DMS 273 treated with DMSO at 0.1 percent for 48 hours (cell line): ENCODE data around the gene MYO6.
"Not testable (repeated sequence)": the region's sequence is repeated elsewhere in the genome, so short reads cannot be mapped to it uniquely, and the experiment has no call there.

Experiments
- DNase-seq: peaks from one replicate; lab custom pipeline; 2025; lab: John Stamatoyannopoulos, UW

The MYO6 gene

DNA sequence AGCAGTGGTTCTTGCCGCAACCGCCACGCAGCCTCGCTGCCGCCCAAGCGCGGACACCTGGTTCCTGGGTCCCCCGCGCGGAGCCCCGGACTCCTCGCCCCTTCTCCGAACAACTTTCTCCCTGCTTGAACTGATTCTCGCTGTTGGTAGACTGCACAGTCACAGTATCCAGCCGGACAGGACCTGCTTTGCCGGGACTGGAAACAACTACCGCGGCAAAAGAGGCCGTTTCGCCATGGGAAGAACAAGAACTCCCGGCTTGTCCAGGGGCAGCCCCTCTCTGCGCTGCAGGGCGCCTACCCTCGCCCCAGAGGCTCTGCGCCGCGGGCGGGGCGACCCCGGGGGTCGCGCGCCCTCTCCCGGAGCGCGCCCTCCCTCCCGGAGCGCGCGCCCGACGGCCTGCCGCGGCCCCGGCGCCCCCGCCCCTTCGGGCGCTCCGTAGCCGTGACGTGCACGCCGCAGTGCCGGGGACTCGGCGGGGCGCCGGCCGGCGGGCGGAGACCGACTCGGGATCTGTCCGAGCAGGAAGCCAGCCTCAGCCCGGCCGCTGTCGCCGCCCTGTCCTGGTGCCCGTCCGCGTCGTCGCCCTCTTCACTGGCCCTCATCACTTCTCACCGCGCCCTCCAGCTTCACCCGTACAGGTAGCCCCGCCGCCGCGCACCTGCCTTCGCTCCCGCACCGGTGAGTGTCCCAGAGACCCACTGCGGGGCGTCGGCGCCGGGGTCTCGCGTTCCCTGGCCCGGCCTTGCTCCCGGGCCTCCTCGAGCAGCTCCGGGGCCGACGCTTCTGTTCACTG is at the start of gene MYO6:
TSS of gene MYO6 (plus strand) at position 497 of the 796 bp plus-strand sequence. CDS start 68,309 bp downstream, outside the sequence.
- no peak for DNase-seq

- not testable (repeated sequence) for DNase-seq
These were observed 40.7 kb upstream of the MYO6 start for GRCh38 chr6:75708334-75708733.

- no peak for DNase-seq
These were observed 37.9 kb upstream of the MYO6 start for GRCh38 chr6:75711173-75711572.

GRCh38 chr6:75719133-75719532 is 29.9 kb upstream of the MYO6 start:
- no peak for DNase-seq

DNA sequence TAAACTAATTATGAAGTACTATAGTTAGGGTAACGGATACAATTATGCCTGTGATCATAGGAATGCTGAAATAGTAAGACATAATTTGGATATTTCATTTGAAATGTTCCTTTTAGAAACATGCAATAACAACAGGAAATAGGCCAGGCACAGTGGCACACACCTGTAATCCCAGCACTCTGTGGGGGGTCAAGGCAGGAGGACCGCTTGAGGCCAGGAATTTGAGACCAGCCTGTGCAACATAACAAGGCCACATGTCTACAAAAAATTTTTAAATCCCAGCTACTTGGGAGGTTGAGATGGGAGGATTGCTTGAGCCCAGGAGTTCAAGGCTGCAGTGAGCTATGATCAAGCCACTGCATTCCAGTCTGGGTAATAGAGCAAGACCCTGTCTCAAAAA is 25.7 kb upstream of the MYO6 start:
- DNase-seq = no peak

DNA sequence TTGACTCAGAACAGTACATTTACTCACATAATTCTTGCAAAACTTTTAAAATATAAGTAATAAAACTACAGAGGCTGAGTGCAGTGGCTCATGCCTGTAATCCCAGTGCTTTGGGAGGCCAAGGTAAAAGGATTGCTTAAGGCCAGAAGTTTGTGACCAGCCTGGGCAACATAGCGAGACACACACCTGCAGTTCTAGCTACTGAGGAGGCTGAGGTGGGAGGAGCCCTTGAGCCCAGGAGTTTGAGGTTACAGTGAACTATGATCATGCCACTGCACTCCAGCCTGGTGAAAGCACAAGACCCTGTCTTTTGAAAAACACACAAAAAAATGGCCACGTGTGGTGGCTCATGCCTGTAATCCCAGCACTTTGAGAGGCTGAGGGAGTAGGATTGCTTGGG is 21.8 kb upstream of the MYO6 start:
- DNase-seq = no peak

- DNase-seq = not testable (repeated sequence)
These were observed 18.0 kb upstream of the MYO6 start for GRCh38 chr6:75731029-75731428.

GRCh38 chr6:75735491-75736186 is 13.4 kb upstream of the MYO6 start:
- no peak for DNase-seq

DNA sequence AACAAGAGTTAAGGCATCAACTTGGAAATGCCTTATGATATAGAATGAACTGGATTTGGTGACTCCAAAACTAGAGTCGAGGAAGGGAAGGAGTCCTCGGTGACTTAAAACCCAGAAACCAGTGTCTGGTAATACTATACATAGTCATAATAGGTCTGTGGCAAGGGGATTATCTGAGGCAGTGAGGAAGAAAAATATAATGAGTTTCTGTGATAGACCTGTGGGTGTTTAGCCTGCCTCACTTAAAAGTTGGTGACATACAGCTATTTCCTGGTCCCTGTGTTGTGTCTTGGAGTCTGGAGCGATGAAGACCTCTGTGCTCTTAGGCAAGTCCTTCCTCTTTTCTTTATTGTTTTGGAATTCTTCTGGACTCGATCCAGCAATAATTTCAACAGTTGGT is 5.1 kb upstream of the MYO6 start:
- no peak for DNase-seq

- DNase-seq = no peak
These were observed 3.6 kb upstream of the MYO6 start for GRCh38 chr6:75745404-75745803.

GRCh38 chr6:75746221-75746620 is 2.8 kb upstream of the MYO6 start:
- DNase-seq = no peak

- no peak for DNase-seq
These were observed 1.7 kb upstream of the MYO6 start for GRCh38 chr6:75747152-75747992.

- no peak for DNase-seq
These were observed 866 bp upstream of the MYO6 start for GRCh38 chr6:75748003-75748742.

DNA sequence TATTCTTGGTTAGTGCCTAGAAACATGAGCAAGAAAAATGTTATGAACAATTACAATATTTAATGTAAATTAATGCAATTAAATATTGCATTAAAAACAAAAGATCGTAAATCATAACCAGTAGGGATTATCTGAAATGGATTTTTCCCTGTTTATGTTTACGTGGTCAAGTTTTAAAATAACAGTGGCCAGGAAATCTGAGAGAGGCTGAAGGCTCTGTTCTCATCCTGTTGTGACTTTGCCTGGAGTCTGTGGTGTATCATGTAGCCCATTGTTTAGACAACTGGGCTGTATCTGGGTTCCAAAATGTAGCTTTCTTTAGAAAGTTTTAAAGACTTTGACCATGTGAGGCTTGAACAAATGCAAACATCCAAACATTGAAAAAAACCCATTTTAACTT is 2.4 kb downstream of the MYO6 start:
- DNase-seq = no peak

GRCh38 chr6:75752365-75752764 is 3.3 kb downstream of the MYO6 start:
- DNase-seq = no peak

GRCh38 chr6:75755704-75756103 is 6.7 kb downstream of the MYO6 start:
- DNase-seq = no peak

GRCh38 chr6:75757295-75757694 is 8.3 kb downstream of the MYO6 start:
- no peak for DNase-seq

- no peak for DNase-seq
These were observed 9.0 kb downstream of the MYO6 start for GRCh38 chr6:75758061-75758460.

DNA sequence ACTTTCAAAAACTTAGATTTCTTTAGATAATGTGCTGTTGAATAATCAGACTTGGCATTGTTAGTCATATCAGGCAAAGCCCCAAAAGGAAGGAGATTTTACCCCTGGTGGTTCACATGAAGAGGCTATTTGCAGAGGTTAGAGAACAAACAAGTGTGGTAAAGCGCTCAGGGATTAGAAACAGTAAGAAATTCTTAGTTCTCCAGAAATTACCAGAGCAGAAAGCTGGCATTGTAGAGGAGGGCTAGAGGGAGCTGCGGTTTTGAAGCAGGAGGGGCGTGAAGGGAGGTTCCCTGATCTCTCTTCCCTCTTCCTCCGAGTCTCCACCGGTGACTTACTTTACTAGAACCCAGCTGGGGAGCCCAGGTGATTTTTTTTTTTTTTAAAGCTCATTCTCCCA is 10.2 kb downstream of the MYO6 start:
- DNase-seq = no peak

GRCh38 chr6:75760320-75760719 is 11.3 kb downstream of the MYO6 start:
- no peak for DNase-seq

DNA sequence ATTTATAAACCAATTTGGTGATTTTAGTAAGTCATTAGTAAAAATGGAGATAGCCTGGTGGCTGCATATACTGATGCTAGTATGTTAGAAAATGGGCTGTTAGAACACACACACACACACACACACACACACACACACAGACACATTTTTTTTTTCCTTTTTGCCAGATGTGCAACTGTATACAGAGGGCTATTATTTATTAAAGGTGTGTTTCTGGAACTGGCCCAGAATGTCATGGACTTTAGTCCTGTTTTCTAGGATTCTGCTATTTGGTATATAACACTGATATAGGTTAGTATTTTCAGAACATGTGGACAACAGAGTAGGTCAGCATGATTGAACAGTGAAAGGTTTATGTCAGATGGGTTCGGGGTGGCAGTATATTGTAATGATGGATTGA is 12.4 kb downstream of the MYO6 start:
- no peak for DNase-seq

GRCh38 chr6:75762063-75762462 is 13.0 kb downstream of the MYO6 start:
- no peak for DNase-seq
